Caco-2 (cell line): ENCODE measurements around the gene UHRF1. TPM values are rescaled to one million over a fixed set of nuclear protein-coding genes. Genes with fewer than 3 reads are reported as not detected.
"Not testable (repeated sequence)": the region's sequence is repeated elsewhere in the genome, so short reads cannot be mapped to it uniquely, and the experiment has no call there.

Experiments used
- BruUV-seq: library from RNA; stranded (reverse); fragments of 400-500 nt; replicated peaks from 2 replicates; lab custom pipeline; 2021; lab: Mats Ljungman, UMichigan
- CTCF ChIA-PET: fragments of 300-600 bp; sonication (Branson Sonifier 250); formaldehyde crosslinking; loops from one replicate; lab custom pipeline; 2022; ENCODE audit warnings: antibody characterized with exemption; lab: Charles Lee
- POLR2A ChIA-PET: fragments of 300-600 bp; sonication (Branson Sonifier 250); formaldehyde crosslinking; loops from one replicate; lab custom pipeline; 2022; ENCODE audit warnings: antibody characterized with exemption; lab: Charles Lee
- DNase-seq, 2 experiments: peaks; one replicate each; pipeline versions ENCODE4 v3.0.0 to v3.0.0-alpha.2; 2020 to 2022
- H3K27me3 ChIP-seq: replicated peaks from 2 replicates; pipeline ENCODE4 v1.6.0; 2011; ENCODE audit warnings: low read length; ENCODE audit not compliant: control insufficient read depth, insufficient read depth
- H3K36me3 ChIP-seq: 2 replicates; pipeline ENCODE4 v1.5.1; 2011; ENCODE audit warnings: low read length; ENCODE audit not compliant: control insufficient read depth, insufficient read depth
- H3K4me1 ChIP-seq: fragments of 250-450 bp; sonication (Bioruptor Pico); 2 replicates; pipeline ENCODE4 v1.5.1; 2020; ENCODE audit warnings: mild to moderate bottlenecking
- H3K4me3 ChIP-seq: 2 replicates; pipeline ENCODE4 v1.5.1; 2011; ENCODE audit warnings: low read depth, mild to moderate bottlenecking, control low read depth, low read length
- H3K9me3 ChIP-seq: fragments of 250-450 bp; sonication (Bioruptor Pico); 2 replicates; pipeline ENCODE4 v1.5.1; 2020; ENCODE audit warnings: mild to moderate bottlenecking, moderate library complexity
- H3K27ac Mint-ChIP-seq: one replicate; pipeline ENCODE4 v1.8.0; 2022; ENCODE audit warnings: mixed read lengths; ENCODE audit not compliant: unreplicated experiment
- H3K27me3 Mint-ChIP-seq: one replicate; pipeline ENCODE4 v1.8.0; 2022; ENCODE audit warnings: mixed read lengths; ENCODE audit not compliant: insufficient read depth, unreplicated experiment
- H3K36me3 Mint-ChIP-seq: one replicate; pipeline ENCODE4 v1.8.0; 2022; ENCODE audit warnings: mild to moderate bottlenecking, mixed read lengths; ENCODE audit not compliant: insufficient read depth, unreplicated experiment
- H3K4me1 Mint-ChIP-seq: one replicate; pipeline ENCODE4 v1.8.0; 2022; ENCODE audit warnings: low read depth, mixed read lengths; ENCODE audit not compliant: unreplicated experiment
- H3K4me3 Mint-ChIP-seq: one replicate; pipeline ENCODE4 v1.8.0; 2022; ENCODE audit warnings: mild to moderate bottlenecking, moderate library complexity, mixed read lengths; ENCODE audit not compliant: unreplicated experiment
- H3K9me3 Mint-ChIP-seq: one replicate; pipeline ENCODE4 v1.8.0; 2022; ENCODE audit warnings: mixed read lengths; ENCODE audit not compliant: unreplicated experiment
- CTCF ChIP-seq, 2 experiments: fragments of 200-600 bp in 1 of 2; IDR thresholded peaks; 1 replicate in 1 of 2; 2 replicates in 1 of 2; pipeline versions ENCODE4 v1.5.1 to v1.8.0; 2011 to 2022; ENCODE audit warnings: antibody characterized with exemption in 1 of 2, control low read depth in 1 of 2, inconsistent platforms in 1 of 2, low read depth in 1 of 2, low read length in 1 of 2, mild to moderate bottlenecking in 1 of 2, moderate library complexity in 1 of 2; ENCODE audit not compliant: insufficient read depth in 1 of 2, severe bottlenecking in 1 of 2, unreplicated experiment in 1 of 2
- intact Hi-C: fragments of 100-400 bp; cut with micrococcal nuclease; formaldehyde crosslinking; loops from one replicate; pipeline ENCODE4 v1.10.0; 2022; ENCODE audit not compliant: unreplicated experiment
- total RNA-seq: library from RNA; stranded (reverse); gene quantifications from 2 replicates; pipeline ENCODE4 v1.2.3, GENCODE V29; 2022

UHRF1 gene
- total RNA-seq, 1 experiment from 2014 or later, result 54.6 TPM

GRCh38 chr19:4896372-4896771, 12.9 kb upstream of the UHRF1 start:
- intact Hi-C loops, result no loop called here
- Mint-ChIP-seq H3K36me3 (no peaks in the 10 kb centered on the region), H3K9me3 (no peaks in the 10 kb centered on the region), H3K27me3 (no peaks in the 10 kb centered on the region), H3K4me3 (no peak overlapping the region), H3K27ac (no peak overlapping the region), H3K4me1 (no peaks in the 10 kb centered on the region)
- no peaks in the 10 kb centered on the region for H3K27me3 ChIP-seq
- H3K9me3 ChIP-seq, result no peaks in the 10 kb centered on the region
- BruUV-seq, result no TSS peak
- H3K4me1 ChIP-seq, result no peaks in the 10 kb centered on the region
- ChIA-PET POLR2A (no interaction called here), CTCF (interaction anchor here (0.6 kb wide), 1 partner anchor 13 kb away, joined by 5 read pairs; no protein-coding TSS in a partner anchor)
- no peak for DNase-seq
- H3K36me3 ChIP-seq, result no peaks in the 10 kb centered on the region
- TF ChIP-seq CTCF (IDR thresholded peaks at IDR 0.05; ENCODE audit: insufficient read depth in 1 of 2, low read depth in 1 of 2, low read length in 1 of 2, severe bottlenecking in 1 of 2, unreplicated experiment in 1 of 2), result no peak
- no peak overlapping the region for H3K4me3 ChIP-seq

- H3K4me3 Mint-ChIP-seq, result no peak overlapping the region
- H3K4me1 Mint-ChIP-seq, result no peaks in the 10 kb centered on the region
- H3K27me3 Mint-ChIP-seq, result no peaks in the 10 kb centered on the region
- intact Hi-C loops, result no loop called here
- TF ChIP-seq CTCF (IDR thresholded peaks at IDR 0.05; ENCODE audit: insufficient read depth in 1 of 2, low read depth in 1 of 2, low read length in 1 of 2, severe bottlenecking in 1 of 2, unreplicated experiment in 1 of 2), result no peak
- H3K27ac Mint-ChIP-seq, result no peak overlapping the region
- DNase-seq, result no peak
- Histone ChIP-seq H3K36me3 (no peaks in the 10 kb centered on the region), H3K9me3 (no peaks in the 10 kb centered on the region), H3K4me1 (no peaks in the 10 kb centered on the region), H3K27me3 (no peaks in the 10 kb centered on the region), H3K4me3 (no peak overlapping the region)
- H3K36me3 Mint-ChIP-seq, result no peaks in the 10 kb centered on the region
- no peaks in the 10 kb centered on the region for H3K9me3 Mint-ChIP-seq
- CTCF ChIA-PET, result no interaction called here
- POLR2A ChIA-PET, result no interaction called here
- BruUV-seq, result no TSS peak
These were observed 12.2 kb upstream of the UHRF1 start for GRCh38 chr19:4897146-4897545.

- H3K4me1 Mint-ChIP-seq, POLR2A ChIA-PET, H3K4me3 Mint-ChIP-seq, H3K36me3 Mint-ChIP-seq, DNase-seq, H3K27me3 ChIP-seq, H3K27ac Mint-ChIP-seq, BruUV-seq, H3K36me3 ChIP-seq, H3K4me3 ChIP-seq, CTCF ChIA-PET, H3K9me3 Mint-ChIP-seq, intact Hi-C loops, H3K9me3 ChIP-seq, H3K27me3 Mint-ChIP-seq, H3K4me1 ChIP-seq: not testable (repeated sequence)
These were observed 8.4 kb upstream of the UHRF1 start for GRCh38 chr19:4900879-4901278.

GRCh38 chr19:4902796-4903195, 6.5 kb upstream of the UHRF1 start, which contains the start of gene ARRDC5:
Gene ARRDC5, minus strand, starts transcription at chr19:4902896. Its CDS starts 71 bp downstream, at chr19:4902825.
- intact Hi-C loops, result no loop called here
- no peaks in the 10 kb centered on the region for H3K27me3 ChIP-seq
- no peaks in the 10 kb centered on the region for H3K36me3 Mint-ChIP-seq
- POLR2A ChIA-PET, result no interaction called here
- no peaks in the 10 kb centered on the region for H3K9me3 Mint-ChIP-seq
- no peaks in the 10 kb centered on the region for H3K9me3 ChIP-seq
- H3K27me3 Mint-ChIP-seq, result no peaks in the 10 kb centered on the region
- H3K36me3 ChIP-seq, result no peaks in the 10 kb centered on the region
- H3K4me3 Mint-ChIP-seq, result no peak within 1 kb of the TSS
- H3K4me3 ChIP-seq, result no peak within 1 kb of the TSS
- peaks cover 2% of the 10 kb centered on the region for H3K4me1 Mint-ChIP-seq
- DNase-seq, result no peak
- BruUV-seq, result no TSS peak
- CTCF ChIA-PET, result no interaction called here
- peaks cover 1% of the 10 kb centered on the region for H3K4me1 ChIP-seq
- no peak for TF ChIP-seq CTCF (IDR thresholded peaks at IDR 0.05; ENCODE audit: insufficient read depth in 1 of 2, low read depth in 1 of 2, low read length in 1 of 2, severe bottlenecking in 1 of 2, unreplicated experiment in 1 of 2)
- no peak within 1 kb of the TSS for H3K27ac Mint-ChIP-seq
